GM12878 (cell line): ENCODE results near the gene RFK. TPM values are rescaled to one million over a fixed set of nuclear protein-coding genes. Genes with fewer than 3 reads are reported as not detected.

ENCODE experiments used
- ATAC-seq: fragments of 200-7000 bp; cut with Tn5 transposase; 3 replicates; pipeline ENCODE4 v1.9.1; 2020; ENCODE audit warnings: mild to moderate bottlenecking, moderate library complexity
- BruUV-seq: library from RNA; stranded (reverse); fragments of 400-500 nt; replicated peaks from 2 replicates; lab custom pipeline; 2021; lab: Mats Ljungman, UMichigan
- CTCF ChIA-PET: fragments of 300-600 bp; sonication (Branson Sonifier 250); formaldehyde crosslinking; extraction: SDS; loops from one replicate; lab custom pipeline; 2021; ENCODE audit warnings: inconsistent platforms; lab: Yijun Ruan, JAX
- POLR2A ChIA-PET: fragments of 350-600 bp; formaldehyde crosslinking; extraction: SDS; loops from one replicate; lab custom pipeline; 2021; ENCODE audit warnings: inconsistent platforms; lab: Charles Lee
- RAD21 ChIA-PET: fragments of 300-600 bp; sonication (Branson Sonifier 250); formaldehyde crosslinking; loops from one replicate; lab custom pipeline; 2023; ENCODE audit warnings: antibody characterized with exemption; ENCODE audit not compliant: unreplicated experiment; lab: Charles Lee
- SMC1A ChIA-PET: fragments of 300-600 bp; sonication (Branson Sonifier 250); formaldehyde crosslinking; loops from one replicate; lab custom pipeline; 2023; ENCODE audit not compliant: unreplicated experiment, uncharacterized antibody; lab: Charles Lee
- DNase-seq: peaks from one replicate; pipeline ENCODE4 v3.0.0-alpha.2; 2011; ENCODE audit warnings: low read depth, low spot score
- FAIRE-seq: peaks from 3 replicates; lab custom pipeline; 2011; peaks lifted over from hg19 to GRCh38; lab: Jason Lieb, UNC
- H2AFZ ChIP-seq: 2 replicates; pipeline ENCODE4 v1.6.0; 2011; ENCODE audit warnings: low read depth, low read length, control low read depth; ENCODE audit not compliant: control insufficient read depth
- H3K27ac ChIP-seq: 2 replicates; pipeline ENCODE4 v1.5.1; 2011; ENCODE audit warnings: control low read depth; ENCODE audit not compliant: control insufficient read depth, insufficient read depth
- H3K27me3 ChIP-seq, 2 experiments: replicated peaks in 1 of 2; 2 replicates each; pipeline versions ENCODE4 v1.6.0 to v1.6.1; 2011; ENCODE audit warnings: low read length in 1 of 2; ENCODE audit not compliant: control insufficient read depth in 2 of 2, insufficient read depth in 2 of 2
- H3K36me3 ChIP-seq, 2 experiments: 2 replicates each; pipeline ENCODE4 v1.5.1; 2011; ENCODE audit warnings: low read length in 1 of 2; ENCODE audit not compliant: control insufficient read depth in 2 of 2, insufficient read depth in 2 of 2
- H3K4me1 ChIP-seq: 2 replicates; pipeline ENCODE4 v1.6.1; 2011; ENCODE audit warnings: mild to moderate bottlenecking, low read length, moderate library complexity, mixed read lengths; ENCODE audit not compliant: control insufficient read depth, insufficient read depth
- H3K4me2 ChIP-seq: 2 replicates; pipeline ENCODE4 v1.6.0; 2011; ENCODE audit warnings: control low read depth; ENCODE audit not compliant: control insufficient read depth, insufficient read depth
- H3K4me3 ChIP-seq: fragments of 200-600 bp; sonication (generic); 2 replicates; pipeline ENCODE4 v1.5.1; 2016
- H3K79me2 ChIP-seq: 2 replicates; pipeline ENCODE4 v1.6.0; 2011; ENCODE audit warnings: low read length; ENCODE audit not compliant: control insufficient read depth, insufficient read depth
- H3K9ac ChIP-seq: 2 replicates; pipeline ENCODE4 v1.8.0; 2011; ENCODE audit warnings: low read length, control low read depth, mixed read lengths; ENCODE audit not compliant: control insufficient read depth, insufficient read depth
- H3K9me3 ChIP-seq: replicated peaks from 3 replicates; pipeline ENCODE4 v1.5.1; 2011; ENCODE audit warnings: mild to moderate bottlenecking, low read length; ENCODE audit not compliant: control insufficient read depth, insufficient read depth
- H4K20me1 ChIP-seq: 2 replicates; pipeline ENCODE4 v1.6.0; 2011; ENCODE audit not compliant: control insufficient read depth, insufficient read depth
- CBX3 ChIP-seq: fragments of 200-600 bp; sonication (generic); IDR thresholded peaks from 2 replicates; pipeline ENCODE4 v1.6.1; 2016; ENCODE audit warnings: low read depth, borderline replicate concordance
- CEBPB ChIP-seq, 2 experiments: fragments of 150-350 bp in 1 of 2; IDR thresholded peaks; 2 replicates each; pipeline ENCODE4 v1.6.1; 2012 to 2014; ENCODE audit warnings: low read depth in 2 of 2, low read length in 2 of 2, borderline replicate concordance in 1 of 2, inconsistent platforms in 1 of 2
- FOXM1 ChIP-seq: IDR thresholded peaks from 2 replicates; pipeline ENCODE4 v1.6.1; 2012; ENCODE audit warnings: low read depth, mild to moderate bottlenecking, inconsistent platforms, low read length, moderate library complexity
- GATAD2B ChIP-seq: fragments of 450-650 bp; conservative IDR thresholded peaks from 2 replicates; pipeline ENCODE4 v1.6.1; 2017; ENCODE audit warnings: low read depth, mild to moderate bottlenecking, moderate library complexity
- HCFC1 ChIP-seq: fragments of 150-350 bp; IDR thresholded peaks from 2 replicates; pipeline ENCODE4 v1.6.1; 2014; ENCODE audit warnings: low read length
- HDGF ChIP-seq: fragments of 450-650 bp; IDR thresholded peaks from 2 replicates; pipeline ENCODE4 v1.6.1; 2016; ENCODE audit warnings: antibody characterized with exemption
- MYC ChIP-seq: IDR thresholded peaks from 2 replicates; pipeline ENCODE4 v1.6.1; 2011; ENCODE audit warnings: mild to moderate bottlenecking, low read length, moderate library complexity, inconsistent platforms; ENCODE audit not compliant: insufficient read depth, insufficient replicate concordance, insufficient read length, severe bottlenecking
- NFIC ChIP-seq: IDR thresholded peaks from 2 replicates; pipeline ENCODE4 v1.6.1; 2012; ENCODE audit warnings: low read depth, mild to moderate bottlenecking, inconsistent platforms, low read length, moderate library complexity
- PAX5 ChIP-seq: IDR thresholded peaks from 2 replicates; pipeline ENCODE4 v1.6.1; 2011; ENCODE audit warnings: low read depth, low read length, borderline replicate concordance
- POLR2A ChIP-seq: IDR thresholded peaks from 2 replicates; pipeline ENCODE4 v1.6.1; 2011; ENCODE audit warnings: low read depth, mild to moderate bottlenecking, low read length
- POU2F2 ChIP-seq: IDR thresholded peaks from 3 replicates; pipeline ENCODE4 v1.6.1; 2011; ENCODE audit warnings: low read depth, mild to moderate bottlenecking, low read length, borderline replicate concordance
- RCOR1 ChIP-seq: conservative IDR thresholded peaks from 2 replicates; pipeline ENCODE4 v1.6.1; 2012; ENCODE audit warnings: low read depth, low read length, improper control_type of control experiment
- SIN3A ChIP-seq: IDR thresholded peaks from 2 replicates; pipeline ENCODE4 v1.6.1; 2012; ENCODE audit warnings: low read depth, low read length, improper control_type of control experiment
- SMC3 ChIP-seq: IDR thresholded peaks from 2 replicates; pipeline ENCODE4 v1.6.1; 2011; ENCODE audit warnings: low read length, improper control_type of control experiment, borderline replicate concordance
- ZNF24 ChIP-seq: fragments of 450-650 bp; IDR thresholded peaks from 2 replicates; pipeline ENCODE4 v1.6.1; 2017; ENCODE audit warnings: antibody characterized with exemption, mild to moderate bottlenecking
- ZZZ3 ChIP-seq: IDR thresholded peaks from 2 replicates; pipeline ENCODE4 v1.6.1; 2011; ENCODE audit warnings: low read depth; ENCODE audit not compliant: control insufficient read depth, insufficient read length
- WGBS: methylation state at CpG from one replicate; pipeline ENCODE4 v1.1.6; 2016; ENCODE audit warnings: low lambda C conversion rate; ENCODE audit not compliant: insufficient replicate concordance, insufficient coverage; ENCODE audit errors: missing lambda C conversion rate; 5-methylcytosine and 5-hydroxymethylcytosine counted together
- in situ Hi-C: fragments of 300-500 bp; cut with MboI; formaldehyde crosslinking; loops from 9 replicates; pipeline ENCODE4 v1.14.3; 2018; ENCODE audit warnings: mixed read lengths
- intact Hi-C: fragments of 100-400 bp; cut with micrococcal nuclease; formaldehyde crosslinking; loops from one replicate; pipeline ENCODE4 v1.14.2; 2022; ENCODE audit not compliant: unreplicated experiment
- polyA plus RNA-seq, 11 experiments: library from polyadenylated mRNA; depleted of rRNA in 4 of 11; unstranded in 6 of 11; stranded (reverse) in 5 of 11; fragments of >200 nt; fragmentation: Nextera tagmentation in 4 of 11; fragmentation: Illumina TruSeq in 1 of 11; extraction: Ambion mirVana in 4 of 11; extraction: Trizol in 1 of 11; gene quantifications; 1 replicate in 1 of 11; 2 replicates in 10 of 11; pipeline versions ENCODE4 v1.2.1 to v1.2.3, GENCODE V29; 2011 to 2016; ENCODE audit warnings: inconsistent platforms in 2 of 11, missing spikeins in 2 of 11, low read depth in 1 of 11
- total RNA-seq, 4 experiments: library from RNA; depleted of rRNA in 3 of 4; stranded (reverse); fragments of >200 nt in 3 of 4; fragmentation: Illumina TruSeq in 1 of 4; extraction: Trizol in 1 of 4; gene quantifications; 2 replicates each; pipeline versions ENCODE4 v1.2.1 to v1.2.3, GENCODE V29; 2013 to 2021
- TF ChIP-seq, protein P1 (sequence below): fragments of 450-650 bp; IDR thresholded peaks from 2 replicates; pipeline ENCODE4 v1.6.1; 2018; ENCODE audit warnings: mild to moderate bottlenecking, low read depth, moderate library complexity; ENCODE audit not compliant: partially characterized antibody

The RFK gene
- total and polyA plus RNA-seq, 10 of the 15 experiments (the other 5 are each of a cell fraction or from before 2014, with no cell fraction given), result 4.4 to 18.6 (median 11.6) TPM

DNA sequence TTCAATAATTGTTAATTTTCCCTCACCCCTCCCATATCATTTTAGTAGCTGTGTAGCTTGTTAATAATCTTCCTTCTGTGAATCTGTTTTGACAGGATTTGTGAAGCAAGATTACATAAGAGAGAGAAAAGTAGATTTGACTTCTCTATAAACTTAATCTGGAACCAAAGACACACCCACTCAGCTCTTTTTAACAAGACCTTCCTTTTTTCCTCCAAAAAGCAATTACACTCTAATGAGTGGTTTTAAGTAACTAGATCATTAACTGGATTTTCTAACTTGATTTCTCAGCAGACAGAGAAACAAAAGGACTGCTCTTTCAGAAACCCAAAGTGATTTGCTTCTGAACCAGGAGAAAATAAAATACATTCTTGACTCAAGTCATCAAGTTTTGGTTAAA is 21.9 kb downstream of the RFK start (continued):
- TF ChIP-seq, protein P1, sequence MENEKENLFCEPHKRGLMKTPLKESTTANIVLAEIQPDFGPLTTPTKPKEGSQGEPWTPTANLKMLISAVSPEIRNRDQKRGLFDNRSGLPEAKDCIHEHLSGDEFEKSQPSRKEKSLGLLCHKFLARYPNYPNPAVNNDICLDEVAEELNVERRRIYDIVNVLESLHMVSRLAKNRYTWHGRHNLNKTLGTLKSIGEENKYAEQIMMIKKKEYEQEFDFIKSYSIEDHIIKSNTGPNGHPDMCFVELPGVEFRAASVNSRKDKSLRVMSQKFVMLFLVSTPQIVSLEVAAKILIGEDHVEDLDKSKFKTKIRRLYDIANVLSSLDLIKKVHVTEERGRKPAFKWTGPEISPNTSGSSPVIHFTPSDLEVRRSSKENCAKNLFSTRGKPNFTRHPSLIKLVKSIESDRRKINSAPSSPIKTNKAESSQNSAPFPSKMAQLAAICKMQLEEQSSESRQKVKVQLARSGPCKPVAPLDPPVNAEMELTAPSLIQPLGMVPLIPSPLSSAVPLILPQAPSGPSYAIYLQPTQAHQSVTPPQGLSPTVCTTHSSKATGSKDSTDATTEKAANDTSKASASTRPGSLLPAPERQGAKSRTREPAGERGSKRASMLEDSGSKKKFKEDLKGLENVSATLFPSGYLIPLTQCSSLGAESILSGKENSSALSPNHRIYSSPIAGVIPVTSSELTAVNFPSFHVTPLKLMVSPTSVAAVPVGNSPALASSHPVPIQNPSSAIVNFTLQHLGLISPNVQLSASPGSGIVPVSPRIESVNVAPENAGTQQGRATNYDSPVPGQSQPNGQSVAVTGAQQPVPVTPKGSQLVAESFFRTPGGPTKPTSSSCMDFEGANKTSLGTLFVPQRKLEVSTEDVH, result no peak
- no peak for TF ChIP-seq FOXM1
- no peak for TF ChIP-seq ZNF24
- no peak for TF ChIP-seq SIN3A
- TF ChIP-seq HDGF, result no peak
- TF ChIP-seq CEBPB (IDR thresholded peaks at IDR 0.05; ENCODE audit: borderline replicate concordance in 1 of 2, low read depth in 2 of 2, low read length in 2 of 2), result no peak
- TF ChIP-seq MYC, result no peak
- TF ChIP-seq POLR2A, result no peak
- TF ChIP-seq PAX5, result no peak
- no peak for TF ChIP-seq GATAD2B
- no peak for TF ChIP-seq SMC3
- TF ChIP-seq NFIC, result no peak
- TF ChIP-seq ZZZ3, result no peak

DNA sequence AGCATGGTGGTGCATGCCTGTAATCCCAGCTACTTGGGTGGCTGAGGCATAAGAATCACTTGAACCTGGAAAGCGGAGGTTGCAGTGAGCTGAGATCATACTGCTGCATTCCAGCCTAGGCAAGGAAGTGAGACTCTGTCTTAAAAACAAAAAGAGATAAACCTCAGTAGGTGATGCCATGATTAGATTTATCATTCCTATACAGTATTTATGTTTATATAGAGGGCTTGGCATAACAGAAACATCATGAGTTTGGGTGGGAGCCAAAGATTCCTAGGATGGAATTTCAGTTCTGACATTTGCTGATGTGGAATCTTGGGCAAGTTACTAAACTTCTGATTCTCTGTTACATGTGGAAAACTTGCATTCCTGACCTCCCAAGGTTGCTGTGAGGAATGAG is 22.3 kb downstream of the RFK start:
- Histone ChIP-seq H2AFZ (no peak overlapping the region), H3K27ac (no peak overlapping the region), H3K4me2 (no peak overlapping the region), H3K9me3 (no peaks in the 10 kb centered on the region), H3K4me1 (peaks cover 10% of the 10 kb centered on the region), H3K9ac (no peak overlapping the region), H3K27me3 (no peaks in the 10 kb centered on the region), H4K20me1 (no peaks in the 10 kb centered on the region), H3K36me3 (no peaks in the 10 kb centered on the region), H3K79me2 (no peaks in the 10 kb centered on the region), H3K4me3 (no peak overlapping the region)
- DNase-seq, result no peak
- SMC1A ChIA-PET, result interaction anchor here (1.1 to 1.2 kb wide), 2 partner anchors 11 to 199 kb away, joined by 3 to 4 read pairs; no protein-coding TSS in a partner anchor
- TF ChIP-seq CBX3, result no peak
- TF ChIP-seq RCOR1, result no peak
- TF ChIP-seq POU2F2, result no peak
- no peak for TF ChIP-seq HCFC1
- intact Hi-C loops, result no loop called here
- WGBS, result 100% methylated on average over 1 of the region's 1 CpG
- in situ Hi-C loops, result no loop called here
- no peak for FAIRE-seq
- no peak for ATAC-seq
- RAD21 ChIA-PET, result no interaction called here
- CTCF ChIA-PET, result no interaction called here
- POLR2A ChIA-PET, result no interaction called here
- no TSS peak for BruUV-seq
